Measurements from ENCODE around the gene NPPA. TPM values are rescaled to one million over a fixed set of nuclear protein-coding genes. Genes with fewer than 3 reads are reported as not detected.

NPPA gene
- total and polyA plus RNA-seq, 9 of the 15 experiments (the other 6 are each of a cell fraction or from before 2014, with no cell fraction given) = not detected

- TF ChIP-seq E4F1 (CRISPR knock-in tag; IDR thresholded peaks at IDR 0.05; ENCODE audit: borderline replicate concordance) = no peak
- no peak for TF ChIP-seq FOXK1 (CRISPR knock-in tag; IDR thresholded peaks at IDR 0.05; ENCODE audit: borderline replicate concordance)
- TF ChIP-seq TGIF2 (CRISPR knock-in tag; IDR thresholded peaks at IDR 0.05) = no peak
- TF ChIP-seq MYBL2 (IDR thresholded peaks at IDR 0.05; ENCODE audit: low read depth) = no peak
- no peak for TF ChIP-seq MYBL2 (CRISPR knock-in tag; IDR thresholded peaks at IDR 0.05; ENCODE audit: borderline replicate concordance)
- TF ChIP-seq GMEB1 (CRISPR knock-in tag; IDR thresholded peaks at IDR 0.05) = no peak
- TF ChIP-seq BRD4 (IDR thresholded peaks at IDR 0.05) = 0 out of 2 replicates have a peak, but pooled peaks have one; percentile 58
- no peak for TF ChIP-seq ZNF232 (CRISPR knock-in tag; IDR thresholded peaks at IDR 0.05)
- no peak for TF ChIP-seq ZNF512 (tag; IDR thresholded peaks at IDR 0.05)
- TF ChIP-seq ZNF740 (CRISPR knock-in tag; IDR thresholded peaks at IDR 0.05) = no peak
- TF ChIP-seq ZNF740 (tag; IDR thresholded peaks at IDR 0.05) = no peak
- no peak for TF ChIP-seq THRAP3 (IDR thresholded peaks at IDR 0.05; ENCODE audit: borderline replicate concordance)
- TF ChIP-seq ZNF143 (CRISPR knock-in tag; IDR thresholded peaks at IDR 0.05) = peak; percentile 64; the same call in 1 of the 2 replicates
- TF ChIP-seq, protein P1, sequence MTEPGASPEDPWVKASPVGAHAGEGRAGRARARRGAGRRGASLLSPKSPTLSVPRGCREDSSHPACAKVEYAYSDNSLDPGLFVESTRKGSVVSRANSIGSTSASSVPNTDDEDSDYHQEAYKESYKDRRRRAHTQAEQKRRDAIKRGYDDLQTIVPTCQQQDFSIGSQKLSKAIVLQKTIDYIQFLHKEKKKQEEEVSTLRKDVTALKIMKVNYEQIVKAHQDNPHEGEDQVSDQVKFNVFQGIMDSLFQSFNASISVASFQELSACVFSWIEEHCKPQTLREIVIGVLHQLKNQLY (CRISPR knock-in tag; conservative IDR thresholded peaks at IDR 0.05) = no peak
- no peak for TF ChIP-seq GTF2B (IDR thresholded peaks at IDR 0.05; ENCODE audit: extremely low read depth, insufficient read length)
- TF ChIP-seq CEBPG (CRISPR knock-in tag; IDR thresholded peaks at IDR 0.05) = no peak
- TF ChIP-seq CEBPG (tag; conservative IDR thresholded peaks at IDR 0.05 in 1 of 2, IDR thresholded peaks at IDR 0.05 in 1 of 2) = no peak
- no peak for TF ChIP-seq FOXK2 (conservative IDR thresholded peaks at IDR 0.05 in 1 of 2, IDR thresholded peaks at IDR 0.05 in 1 of 2; ENCODE audit: low read depth in 2 of 2)
- 0 out of 2 replicates have a peak, but pooled peaks have one; percentile 6 for TF ChIP-seq ZNF764 (CRISPR knock-in tag; IDR thresholded peaks at IDR 0.05; ENCODE audit: low read depth)
- no peak for TF ChIP-seq ZC3H8 (IDR thresholded peaks at IDR 0.05)
Measured at GRCh38 chr1:11800756-11801433, 46.7 kb downstream of the NPPA start (continued).

All from K562 (cell line).